OCI-LY7 (cell line): ENCODE results near the gene FUNDC2. TPM values are rescaled to one million over a fixed set of nuclear protein-coding genes. Genes with fewer than 3 reads are reported as not detected.
"Not testable (repeated sequence)": the region's sequence is repeated elsewhere in the genome, so short reads cannot be mapped to it uniquely, and the experiment has no call there.

ENCODE experiments used
- BruUV-seq: library from RNA; stranded (reverse); fragments of 400-500 nt; replicated peaks from 2 replicates; lab custom pipeline; 2021; lab: Mats Ljungman, UMichigan
- CTCF ChIA-PET: fragments of 300-600 bp; sonication (Branson Sonifier 250); formaldehyde crosslinking; loops from one replicate; lab custom pipeline; 2022; ENCODE audit warnings: antibody characterized with exemption; ENCODE audit not compliant: unreplicated experiment; lab: Charles Lee
- POLR2A ChIA-PET: fragments of 300-600 bp; sonication (Branson Sonifier 250); formaldehyde crosslinking; loops from one replicate; lab custom pipeline; 2022; ENCODE audit warnings: antibody characterized with exemption; lab: Charles Lee
- DNase-seq: peaks from one replicate; pipeline ENCODE4 v3.0.0-alpha.2; 2015; ENCODE audit warnings: low spot score
- H2AFZ ChIP-seq: fragments of 200-600 bp; sonication (generic), shearing (Covaris generic); 2 replicates; pipeline ENCODE4 v1.6.1; 2014; ENCODE audit warnings: mild to moderate bottlenecking, antibody characterized with exemption, low read length, moderate library complexity
- H3K27ac ChIP-seq: fragments of 200-600 bp; sonication (generic); 2 replicates; pipeline ENCODE4 v1.5.1; 2014; ENCODE audit warnings: mixed run types, low read depth, mild to moderate bottlenecking, moderate library complexity, low read length, inconsistent platforms; ENCODE audit not compliant: poor library complexity, severe bottlenecking
- H3K36me3 ChIP-seq: fragments of 200-600 bp; sonication (generic); 2 replicates; pipeline ENCODE4 v1.6.1; 2014; ENCODE audit warnings: mild to moderate bottlenecking, antibody characterized with exemption, low read length, moderate library complexity, mixed read lengths; ENCODE audit not compliant: insufficient read depth
- H3K4me1 ChIP-seq: fragments of 200-600 bp; sonication (generic); 2 replicates; pipeline ENCODE4 v1.5.1; 2014; ENCODE audit warnings: mild to moderate bottlenecking, low read length; ENCODE audit not compliant: insufficient read depth, poor library complexity, severe bottlenecking
- H3K4me2 ChIP-seq: fragments of 200-600 bp; sonication (generic); 2 replicates; pipeline ENCODE4 v1.6.1; 2014; ENCODE audit warnings: mild to moderate bottlenecking, low read length
- H3K4me3 ChIP-seq: fragments of 200-600 bp; sonication (generic); 2 replicates; pipeline ENCODE4 v1.5.1; 2014; ENCODE audit warnings: mild to moderate bottlenecking, low read depth, low read length; ENCODE audit not compliant: poor library complexity, severe bottlenecking
- H3K79me2 ChIP-seq: fragments of 200-600 bp; sonication (generic); 2 replicates; pipeline ENCODE4 v1.6.1; 2016; ENCODE audit warnings: low read depth, mild to moderate bottlenecking, low read length, moderate library complexity, mixed read lengths; ENCODE audit not compliant: insufficient read depth
- H3K9me2 ChIP-seq: fragments of 200-600 bp; sonication (generic); 2 replicates; pipeline ENCODE4 v1.6.1; 2016; ENCODE audit warnings: mild to moderate bottlenecking, low read length, mixed read lengths; ENCODE audit not compliant: insufficient read depth
- H3K9me3 ChIP-seq: fragments of 200-600 bp; sonication (generic); 2 replicates; pipeline ENCODE4 v1.6.1; 2014; ENCODE audit warnings: mild to moderate bottlenecking, mixed run types, low read length, mixed read lengths
- H4K20me1 ChIP-seq: fragments of 200-600 bp; sonication (generic); 2 replicates; pipeline ENCODE4 v1.6.1; 2014; ENCODE audit warnings: mild to moderate bottlenecking, antibody characterized with exemption, low read length, moderate library complexity, mixed read lengths; ENCODE audit not compliant: insufficient read depth
- EZH2phosphoT487 ChIP-seq: fragments of 200-600 bp; sonication (generic); IDR thresholded peaks from 2 replicates; pipeline ENCODE4 v1.6.1; 2018; ENCODE audit warnings: low read depth, borderline replicate concordance, mild to moderate bottlenecking, mixed run types, antibody characterized with exemption, low read length, moderate library complexity, mixed read lengths
- intact Hi-C: fragments of 100-400 bp; cut with micrococcal nuclease; formaldehyde crosslinking; loops from one replicate; pipeline ENCODE4 v1.10.0; 2022; ENCODE audit not compliant: unreplicated experiment
- total RNA-seq, 2 experiments: library from RNA; depleted of rRNA in 1 of 2; stranded (reverse); fragments of >200 nt in 1 of 2; shearing (Covaris generic) in 1 of 2; gene quantifications; 2 replicates each; pipeline ENCODE4 v1.2.3, GENCODE V29; 2014 to 2022
- TF ChIP-seq, protein P1 (sequence below): fragments of 200-600 bp; sonication (generic); conservative IDR thresholded peaks from 2 replicates; pipeline ENCODE4 v1.5.1; 2014; ENCODE audit warnings: mild to moderate bottlenecking, antibody characterized with exemption, low read length, moderate library complexity, mixed read lengths

Gene FUNDC2
- total RNA-seq, 2 experiments from 2014 or later: 37.2 to 50.0 TPM

DNA sequence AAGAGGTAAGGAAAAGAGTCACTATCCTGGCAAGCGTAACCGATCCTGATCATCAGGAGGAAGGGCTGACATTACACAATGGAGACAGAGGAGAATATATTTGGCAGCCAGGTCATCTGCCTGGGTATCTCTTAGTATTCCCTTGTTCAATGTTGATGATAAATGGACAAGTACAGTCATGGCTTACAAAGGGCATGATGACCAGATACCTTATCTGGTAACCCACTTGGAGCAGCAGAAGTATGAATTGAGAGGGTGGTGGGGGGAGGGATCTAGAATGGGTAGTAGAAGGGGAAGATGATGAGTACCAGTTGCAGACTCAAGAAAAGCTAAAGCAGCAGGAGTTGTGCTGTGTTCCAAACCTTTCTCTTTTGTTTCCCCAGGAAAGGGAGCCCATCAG is 21.5 kb upstream of the FUNDC2 start:
- POLR2A ChIA-PET: interaction anchor here (0.5 kb wide), 1 partner anchor 27 kb away, joined by 6 read pairs; no protein-coding TSS in a partner anchor
- intact Hi-C loops: no loop called here
- no TSS peak for BruUV-seq

GRCh38 chrX:155006379-155006778 is 20.3 kb upstream of the FUNDC2 start:
- H2AFZ ChIP-seq, H4K20me1 ChIP-seq, H3K27ac ChIP-seq, BruUV-seq, CTCF ChIA-PET, intact Hi-C loops, H3K4me1 ChIP-seq, H3K4me3 ChIP-seq, H3K36me3 ChIP-seq, H3K79me2 ChIP-seq, DNase-seq, POLR2A ChIA-PET, H3K9me3 ChIP-seq, H3K9me2 ChIP-seq, H3K4me2 ChIP-seq: not testable (repeated sequence)

More for the DNA sequence above, 21.5 kb upstream of the FUNDC2 start:
- no peaks in the 10 kb centered on the region for H3K9me3 ChIP-seq
- DNase-seq: no peak
- H3K4me1 ChIP-seq: no peaks in the 10 kb centered on the region
- no peaks in the 10 kb centered on the region for H3K36me3 ChIP-seq
- H3K4me3 ChIP-seq: no peak overlapping the region
- no peak overlapping the region for H3K27ac ChIP-seq
- no peaks in the 10 kb centered on the region for H4K20me1 ChIP-seq
- no peak overlapping the region for H3K4me2 ChIP-seq
- H3K9me2 ChIP-seq: no peaks in the 10 kb centered on the region
- CTCF ChIA-PET: no interaction called here
- H3K79me2 ChIP-seq: no peaks in the 10 kb centered on the region
- no peak overlapping the region for H2AFZ ChIP-seq
- TF ChIP-seq, protein P1, sequence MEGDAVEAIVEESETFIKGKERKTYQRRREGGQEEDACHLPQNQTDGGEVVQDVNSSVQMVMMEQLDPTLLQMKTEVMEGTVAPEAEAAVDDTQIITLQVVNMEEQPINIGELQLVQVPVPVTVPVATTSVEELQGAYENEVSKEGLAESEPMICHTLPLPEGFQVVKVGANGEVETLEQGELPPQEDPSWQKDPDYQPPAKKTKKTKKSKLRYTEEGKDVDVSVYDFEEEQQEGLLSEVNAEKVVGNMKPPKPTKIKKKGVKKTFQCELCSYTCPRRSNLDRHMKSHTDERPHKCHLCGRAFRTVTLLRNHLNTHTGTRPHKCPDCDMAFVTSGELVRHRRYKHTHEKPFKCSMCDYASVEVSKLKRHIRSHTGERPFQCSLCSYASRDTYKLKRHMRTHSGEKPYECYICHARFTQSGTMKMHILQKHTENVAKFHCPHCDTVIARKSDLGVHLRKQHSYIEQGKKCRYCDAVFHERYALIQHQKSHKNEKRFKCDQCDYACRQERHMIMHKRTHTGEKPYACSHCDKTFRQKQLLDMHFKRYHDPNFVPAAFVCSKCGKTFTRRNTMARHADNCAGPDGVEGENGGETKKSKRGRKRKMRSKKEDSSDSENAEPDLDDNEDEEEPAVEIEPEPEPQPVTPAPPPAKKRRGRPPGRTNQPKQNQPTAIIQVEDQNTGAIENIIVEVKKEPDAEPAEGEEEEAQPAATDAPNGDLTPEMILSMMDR: no peak
- TF ChIP-seq EZH2phosphoT487: no peak

DNA sequence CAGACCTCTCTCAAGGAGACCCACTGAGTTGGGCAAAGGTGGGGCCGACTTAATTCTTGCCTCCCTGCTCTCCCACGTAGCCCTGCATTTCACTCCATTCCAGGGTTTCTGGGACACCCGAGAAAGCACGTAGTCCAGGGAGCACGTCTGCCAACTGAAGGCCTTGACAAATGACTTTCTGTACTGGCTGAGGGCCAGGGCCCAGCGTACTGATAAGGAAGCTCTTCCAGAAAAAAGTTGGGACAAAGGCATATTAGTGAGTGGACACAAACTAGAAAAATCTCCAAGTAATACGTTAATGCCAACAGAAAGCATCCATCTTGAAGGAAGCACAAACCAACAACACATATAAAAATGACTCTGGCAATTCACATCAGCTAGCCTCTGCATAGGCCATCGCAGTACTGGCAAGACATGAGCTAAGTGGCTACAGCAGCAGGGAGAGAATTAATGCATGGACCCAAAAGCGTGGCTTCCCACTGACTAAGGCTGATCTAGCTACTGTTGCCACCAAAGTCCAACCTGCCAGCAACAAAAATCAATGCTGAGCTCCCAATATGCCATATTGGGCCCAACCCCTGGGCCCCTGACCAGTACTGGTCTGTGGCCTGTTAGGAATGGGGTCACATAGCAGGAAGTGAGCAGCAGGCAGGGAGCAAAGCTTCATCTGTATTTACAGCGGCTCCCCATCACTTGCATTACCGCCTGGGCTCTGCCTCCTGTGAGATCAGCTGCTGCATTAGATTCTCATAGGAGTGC is 19.6 kb upstream of the FUNDC2 start:
- H4K20me1 ChIP-seq, DNase-seq, H3K79me2 ChIP-seq, POLR2A ChIA-PET, H2AFZ ChIP-seq, H3K27ac ChIP-seq, intact Hi-C loops, H3K9me2 ChIP-seq, H3K4me3 ChIP-seq, BruUV-seq, H3K9me3 ChIP-seq, H3K36me3 ChIP-seq, CTCF ChIA-PET, H3K4me1 ChIP-seq, H3K4me2 ChIP-seq: not testable (repeated sequence)

DNA sequence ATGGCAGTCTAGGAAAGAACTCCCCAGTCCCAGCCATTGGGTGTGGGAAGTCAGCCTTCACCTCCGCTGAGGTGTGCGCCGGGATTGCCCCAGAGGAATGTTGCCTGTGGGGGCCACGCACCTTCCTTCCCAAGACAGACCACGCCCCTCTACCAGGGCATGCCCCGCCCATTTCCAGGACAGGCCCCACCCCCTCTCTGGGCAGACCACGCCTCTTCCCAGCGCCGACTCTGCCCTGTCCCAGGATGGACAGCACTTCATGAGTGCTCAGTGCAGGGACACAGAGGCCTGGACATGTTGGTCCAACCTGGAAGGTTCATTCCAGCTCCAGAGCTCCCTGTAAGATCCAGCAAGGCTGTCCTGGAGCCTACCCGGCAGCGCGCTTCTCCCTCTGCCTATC is 18.1 kb upstream of the FUNDC2 start:
- H3K36me3 ChIP-seq, DNase-seq, intact Hi-C loops, BruUV-seq, POLR2A ChIA-PET, H3K9me2 ChIP-seq, H3K27ac ChIP-seq, H3K4me1 ChIP-seq, H3K4me3 ChIP-seq, H3K79me2 ChIP-seq, H4K20me1 ChIP-seq, H3K4me2 ChIP-seq, CTCF ChIA-PET, H2AFZ ChIP-seq, H3K9me3 ChIP-seq: not testable (repeated sequence)
